Tibial nerve (tissue), 4 donors: ENCODE results near the gene RAPH1. TPM values are rescaled to one million over a fixed set of nuclear protein-coding genes. Genes with fewer than 3 reads are reported as not detected.

ENCODE experiments used
- DNase-seq, 2 donors: peaks; one replicate each; pipeline ENCODE4 v3.0.0-alpha.2; 2019; ENCODE audit warnings: low spot score in 2 of 2
- H3K27ac ChIP-seq, 4 donors: fragments of 200-600 bp; sonication (generic) in 3 of 4; one replicate each; pipeline ENCODE4 v1.5.1; 2017 to 2019; ENCODE audit warnings: mild to moderate bottlenecking in 1 of 4
- H3K27me3 ChIP-seq, 2 donors: fragments of 200-600 bp; sonication (generic) in 1 of 2; one replicate each; pipeline versions ENCODE4 v1.5.1 to v1.6.0; 2017 to 2019
- H3K36me3 ChIP-seq, 3 donors: fragments of 200-600 bp; sonication (generic); one replicate each; pipeline ENCODE4 v1.5.1; 2018 to 2019
- H3K4me1 ChIP-seq, 4 donors: fragments of 200-600 bp; sonication (generic) in 3 of 4; one replicate each; pipeline ENCODE4 v1.5.1; 2017 to 2019
- H3K4me3 ChIP-seq, 4 donors: fragments of 200-600 bp; sonication (generic) in 3 of 4; one replicate each; pipeline ENCODE4 v1.5.1; 2017 to 2019; ENCODE audit warnings: mild to moderate bottlenecking in 1 of 4, moderate library complexity in 1 of 4
- H3K9me3 ChIP-seq, 4 donors: fragments of 200-600 bp; sonication (generic) in 3 of 4; one replicate each; pipeline ENCODE4 v1.5.1; 2017 to 2019
- CTCF ChIP-seq, 5 experiments: fragments of 200-600 bp in 3 of 5; fragments of 450-650 bp in 2 of 5; sonication (generic) in 3 of 5; IDR thresholded peaks; one replicate each; pipeline ENCODE4 v1.5.1; 2016 to 2019; ENCODE audit warnings: antibody characterized with exemption in 5 of 5, mild to moderate bottlenecking in 3 of 5, moderate library complexity in 2 of 5
- EP300 ChIP-seq, 2 donors: sonication (generic); formaldehyde crosslinking; IDR thresholded peaks; one replicate each; pipeline ENCODE4 v1.6.1; 2017; ENCODE audit warnings: antibody characterized with exemption in 2 of 2, mild to moderate bottlenecking in 1 of 2
- POLR2A ChIP-seq, 2 donors: fragments of 450-650 bp; IDR thresholded peaks; one replicate each; pipeline ENCODE4 v1.6.1; 2017; ENCODE audit warnings: antibody characterized with exemption in 2 of 2, mild to moderate bottlenecking in 2 of 2, moderate library complexity in 2 of 2
- WGBS, 2 donors: methylation state at CpG; one replicate each; pipeline ENCODE4 v1.1.5; 2018; 5-methylcytosine and 5-hydroxymethylcytosine counted together
- total RNA-seq, 4 donors: library from RNA; depleted of rRNA; stranded (reverse); fragments of >200 nt; gene quantifications; one replicate each; pipeline ENCODE4 v1.1.0, GENCODE V29; 2016

RAPH1 gene
- total RNA-seq, 4 donors from 2014 or later, result 35.4 to 60.0 (median 44.4) TPM

- Histone ChIP-seq H3K4me3 (peak overlapping the region; percentile 26 to 81 (median 63)), H3K27ac (peak overlapping the region in 3 of 4 donors; percentile 83 to 91 (median 83)), H3K4me1 (peaks cover 0 to 35% (median 7%) of the 10 kb centered on the region in 4 donors), H3K36me3 (no peaks in the 10 kb centered on the region), H3K27me3 (no peaks in the 10 kb centered on the region), H3K9me3 (peaks cover 0 to 4% (median 0%) of the 10 kb centered on the region in 4 donors)
- no peak for TF ChIP-seq EP300 (IDR thresholded peaks at IDR 0.05)
- no peak for TF ChIP-seq POLR2A (IDR thresholded peaks at IDR 0.05)
- no peak for TF ChIP-seq CTCF (IDR thresholded peaks at IDR 0.05)
- DNase-seq, result no peak
- 10 to 11% methylated on average over 13 to 14 of the region's 14 CpGs for WGBS, 2 donors
These were observed 884 bp upstream of the RAPH1 start for GRCh38 chr2:203535784-203536585.

GRCh38 chr2:203534621-203535077 lies 452 bp downstream of the RAPH1 start:
- Histone ChIP-seq H3K27ac (peak overlapping the region; percentile 65 to 95 (median 89)), H3K36me3 (no peaks in the 10 kb centered on the region), H3K4me3 (peak overlapping the region; percentile 78 to 94 (median 84)), H3K9me3 (peaks cover 0 to 4% (median 0%) of the 10 kb centered on the region in 4 donors), H3K27me3 (no peaks in the 10 kb centered on the region), H3K4me1 (peaks cover 0 to 38% (median 7%) of the 10 kb centered on the region in 4 donors)
- DNase-seq, result peak in 1 of 2 donors; percentile 9
- TF ChIP-seq EP300 (IDR thresholded peaks at IDR 0.05) (no peak), CTCF (IDR thresholded peaks at IDR 0.05) (peak in 1 of 5 experiments; percentile 11)
- WGBS, 2 donors, result 0 to 1% methylated on average over 19 to 26 of the region's 37 CpGs

GRCh38 chr2:203533676-203534591 lies 1.2 kb downstream of the RAPH1 start:
- 3 to 4% methylated on average over 24 of the region's 24 CpGs for WGBS, 2 donors
- TF ChIP-seq CTCF (IDR thresholded peaks at IDR 0.05), result no peak
- Histone ChIP-seq H3K27ac (peak overlapping the region in 3 of 4 donors; percentile 87 to 95 (median 91)), H3K4me3 (peak overlapping the region; percentile 78 to 94 (median 84)), H3K27me3 (no peaks in the 10 kb centered on the region), H3K36me3 (no peaks in the 10 kb centered on the region), H3K9me3 (peaks cover 0 to 4% (median 0%) of the 10 kb centered on the region in 4 donors), H3K4me1 (peaks cover 0 to 38% (median 7%) of the 10 kb centered on the region in 4 donors)
- no peak for DNase-seq

GRCh38 chr2:203532957-203533658 lies 2.0 kb downstream of the RAPH1 start:
- Histone ChIP-seq H3K27me3 (no peaks in the 10 kb centered on the region), H3K36me3 (no peaks in the 10 kb centered on the region), H3K9me3 (peaks cover 0 to 2% (median 0%) of the 10 kb centered on the region in 4 donors), H3K4me3 (peak overlapping the region; percentile 78 to 94 (median 84)), H3K4me1 (peaks cover 0 to 42% (median 7%) of the 10 kb centered on the region in 4 donors), H3K27ac (peak overlapping the region in 2 of 4 donors; percentile 91 to 95)
- DNase-seq, result peak in 1 of 2 donors; percentile 10
- WGBS, 2 donors, result 10 to 12% methylated on average over 7 of the region's 7 CpGs
- TF ChIP-seq POLR2A (IDR thresholded peaks at IDR 0.05), result no peak
- TF ChIP-seq CTCF (IDR thresholded peaks at IDR 0.05), result no peak
- TF ChIP-seq EP300 (IDR thresholded peaks at IDR 0.05), result no peak
